RPMI8226 (cell line): ENCODE measurements around the gene SEC23B.
A peak's percentile ranks its signal among the peaks of the same experiment; 100 is the strongest.
"Not testable (repeated sequence)": the region's sequence is repeated elsewhere in the genome, so short reads cannot be mapped to it uniquely, and the experiment has no call there.

ENCODE experiments used
- DNase-seq: peaks from one replicate; pipeline ENCODE4 v3.0.0-alpha.2; 2015

The SEC23B gene

DNA sequence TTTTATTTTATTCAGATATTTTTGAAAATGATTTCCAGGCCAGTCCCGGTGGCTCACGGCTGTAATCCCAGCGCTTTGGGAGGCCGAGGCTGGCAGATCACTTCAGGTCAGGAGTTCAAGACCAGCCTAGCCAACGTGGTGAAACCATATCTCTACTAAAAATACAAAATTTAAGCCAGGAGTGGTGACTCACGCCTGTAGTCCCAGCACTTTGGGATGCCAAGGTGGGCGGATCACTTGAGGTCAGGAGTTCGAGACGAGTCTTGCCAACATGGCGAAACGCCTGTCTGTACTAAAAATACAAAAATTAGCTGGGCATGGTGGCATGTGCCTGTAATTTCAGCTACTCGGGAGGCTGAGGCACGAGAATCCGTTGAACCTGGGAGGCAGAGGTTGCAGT is 19.0 kb downstream of the SEC23B start:
- DNase-seq, result not testable (repeated sequence)

DNA sequence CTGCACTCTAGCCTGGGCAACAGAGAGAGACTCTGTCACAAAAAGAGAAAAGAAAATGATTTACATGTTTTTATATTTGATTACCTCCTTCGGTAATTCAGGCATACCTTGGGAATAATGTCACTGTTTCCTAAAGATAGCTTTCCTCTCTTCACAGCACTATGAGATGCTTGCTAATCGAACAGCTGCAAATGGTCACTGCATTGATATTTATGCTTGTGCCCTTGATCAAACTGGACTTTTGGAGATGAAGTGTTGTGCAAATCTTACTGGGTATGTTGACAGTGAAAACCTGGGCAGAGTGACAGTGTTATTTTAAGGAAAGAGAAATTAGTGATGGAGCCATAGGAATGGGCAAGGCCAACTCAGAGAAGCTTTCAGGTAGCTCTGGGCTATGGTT is 19.6 kb downstream of the SEC23B start:
- DNase-seq, result no peak

DNA sequence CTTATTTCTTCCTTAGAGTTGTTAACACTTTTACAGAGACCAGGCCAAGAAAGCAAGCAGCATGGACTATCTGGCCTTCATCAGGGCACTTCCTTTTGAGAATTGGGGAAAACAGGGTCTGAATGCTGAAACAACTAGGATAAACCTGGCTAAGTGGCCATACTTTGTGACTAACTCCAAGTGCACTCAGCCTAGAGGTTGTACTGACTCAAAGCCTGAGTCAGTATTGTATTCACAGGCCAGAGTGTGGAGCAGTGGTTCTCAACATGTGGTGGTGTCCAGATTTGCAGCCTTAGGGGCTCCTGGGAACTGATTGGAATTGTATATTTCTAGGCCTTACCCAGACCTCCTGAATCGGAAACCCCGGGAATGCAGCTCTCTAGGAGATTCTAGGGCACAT is 20.1 kb downstream of the SEC23B start:
- no peak for DNase-seq

DNA sequence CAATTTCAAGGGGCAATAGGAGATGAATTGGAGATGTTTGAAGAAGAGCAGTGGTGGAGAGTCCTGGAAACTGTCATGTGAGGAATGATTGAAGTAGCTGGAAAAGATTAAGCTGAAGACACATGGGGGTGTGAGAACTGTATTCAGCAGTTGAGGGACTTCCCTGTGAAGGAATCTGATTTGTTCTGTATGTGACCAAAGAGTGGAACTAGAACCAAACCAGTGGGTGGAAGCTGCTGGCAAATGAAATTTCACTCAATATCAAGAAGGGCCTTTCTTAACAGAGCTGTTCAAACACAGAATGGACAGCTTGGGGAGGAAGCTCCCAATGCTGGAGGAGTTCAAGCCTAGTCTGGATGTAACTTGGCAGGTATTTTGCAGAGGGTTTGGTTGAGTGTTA is 21.3 kb downstream of the SEC23B start:
- DNase-seq, result no peak

DNA sequence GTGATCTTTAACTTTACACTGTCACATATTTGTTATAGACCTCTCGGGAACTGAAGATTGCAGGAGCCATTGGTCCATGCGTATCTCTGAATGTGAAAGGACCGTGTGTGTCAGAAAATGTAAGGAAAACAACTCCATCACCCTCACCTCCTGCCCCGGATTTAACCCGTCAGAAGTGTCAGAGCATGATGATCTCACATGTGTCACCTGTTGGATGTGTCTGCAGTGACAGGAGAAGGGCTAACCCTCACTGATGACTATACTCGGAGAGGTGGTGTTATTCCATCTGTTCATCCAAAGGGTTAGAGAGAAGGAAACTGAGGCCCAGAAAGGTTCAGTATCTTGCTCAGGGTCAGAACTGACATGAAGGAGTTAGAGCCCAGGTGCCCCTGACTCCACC is 24.9 kb downstream of the SEC23B start:
- no peak for DNase-seq

DNA sequence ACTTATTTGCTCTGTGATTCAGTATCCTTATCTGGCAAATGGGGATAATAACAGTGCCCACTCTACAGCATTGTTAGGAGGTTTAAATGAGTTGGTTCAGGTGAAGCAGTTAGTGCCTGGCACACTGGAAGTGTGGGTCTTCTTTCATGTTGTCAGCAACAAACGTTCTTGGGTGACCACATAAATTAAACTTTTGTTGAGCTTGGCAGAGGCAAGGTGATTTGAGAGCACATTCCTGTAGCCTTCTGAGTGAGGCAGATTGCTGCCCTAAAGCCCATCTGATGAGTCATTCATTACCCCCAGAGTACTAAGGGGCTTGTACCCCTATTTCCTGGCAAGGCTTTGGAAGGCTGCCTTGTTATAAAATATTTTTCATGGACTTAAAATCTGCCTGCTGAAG is 25.8 kb downstream of the SEC23B start:
- no peak for DNase-seq

DNA sequence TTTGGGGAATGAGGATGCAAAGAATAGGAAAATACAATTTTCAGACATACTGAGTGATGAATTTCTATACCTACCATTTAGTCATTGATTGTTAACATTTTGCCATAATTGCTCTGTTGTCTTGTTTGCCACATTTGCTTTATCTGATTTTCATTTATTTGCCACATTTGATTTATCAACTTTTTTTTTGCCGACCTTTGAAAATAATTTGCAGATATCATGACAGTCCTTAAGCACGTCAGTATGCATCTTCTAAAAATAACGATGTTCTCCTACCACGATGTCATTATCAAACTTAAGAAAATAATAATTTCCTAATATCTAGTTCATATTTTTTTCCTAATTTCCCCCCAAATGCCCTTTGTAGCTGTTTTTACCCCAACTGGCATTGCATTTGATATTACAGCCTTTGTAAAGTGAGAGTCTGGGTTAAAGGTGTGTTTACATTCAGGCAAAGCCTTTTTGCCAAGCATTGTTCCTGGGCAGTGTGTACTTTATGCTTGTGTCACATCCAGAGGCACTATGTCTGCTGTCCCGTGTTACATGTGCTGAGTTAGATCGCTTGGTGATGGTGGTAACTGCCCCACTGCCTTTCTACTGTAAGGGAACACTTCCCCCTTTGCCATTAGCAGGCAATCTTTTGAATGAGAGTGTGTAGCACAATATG is 26.4 kb downstream of the SEC23B start:
- DNase-seq, result no peak

DNA sequence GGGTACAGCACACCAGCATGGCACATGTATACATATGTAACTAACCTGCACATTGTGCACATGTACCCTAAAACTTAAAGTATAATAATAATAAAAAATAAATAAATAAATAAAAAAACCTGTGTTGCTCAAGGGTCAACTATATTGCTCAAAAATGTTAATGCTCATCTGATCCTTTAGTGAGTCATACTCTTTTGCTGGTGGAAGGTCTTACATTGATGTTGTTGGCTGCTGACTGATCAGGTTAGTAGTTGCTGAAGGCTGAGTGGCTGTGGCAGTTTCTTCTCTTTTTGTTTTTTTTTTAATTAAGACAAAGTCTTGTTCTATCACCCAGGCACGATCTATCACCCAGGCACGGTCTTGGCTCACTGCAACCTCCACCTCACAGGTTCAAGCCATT is 29.9 kb downstream of the SEC23B start:
- no peak for DNase-seq

DNA sequence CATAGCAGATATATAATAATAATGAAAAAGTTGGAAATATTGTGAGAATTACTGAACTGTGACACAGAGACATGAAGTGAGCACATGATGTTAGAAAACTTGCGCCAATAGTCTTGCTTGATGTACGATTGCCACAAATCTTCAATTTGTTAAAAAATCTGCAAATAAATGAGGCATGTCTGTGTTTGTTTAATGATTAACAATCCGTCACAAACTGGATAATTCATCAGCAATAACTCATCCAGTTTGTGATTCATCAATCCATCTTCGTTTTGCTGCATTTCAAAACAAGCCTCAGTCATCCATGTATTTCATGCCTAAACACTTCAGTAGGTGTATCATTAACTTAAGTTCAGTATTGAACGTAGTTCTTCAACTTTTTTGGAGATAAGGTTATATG is 34.0 kb downstream of the SEC23B start:
- no peak for DNase-seq

DNA sequence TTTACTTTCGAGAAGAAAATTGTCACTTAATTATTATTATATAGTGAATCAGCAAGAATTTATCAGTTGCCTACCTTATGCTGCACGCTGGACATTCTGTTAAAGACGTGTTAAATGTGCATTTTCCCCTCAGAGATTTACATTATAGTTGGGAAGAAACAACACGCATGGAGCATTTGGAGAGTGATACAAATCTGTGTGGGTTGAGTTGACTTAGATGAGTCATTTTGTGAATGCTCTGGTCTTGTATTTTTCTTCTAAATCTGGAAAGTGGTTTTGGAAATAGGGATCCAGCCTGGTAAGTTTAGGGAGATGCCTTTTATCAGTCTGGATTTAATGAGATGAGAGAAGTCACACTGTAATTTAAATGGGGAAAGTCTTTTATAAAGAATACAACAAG is 35.5 kb downstream of the SEC23B start:
- DNase-seq, result no peak

DNA sequence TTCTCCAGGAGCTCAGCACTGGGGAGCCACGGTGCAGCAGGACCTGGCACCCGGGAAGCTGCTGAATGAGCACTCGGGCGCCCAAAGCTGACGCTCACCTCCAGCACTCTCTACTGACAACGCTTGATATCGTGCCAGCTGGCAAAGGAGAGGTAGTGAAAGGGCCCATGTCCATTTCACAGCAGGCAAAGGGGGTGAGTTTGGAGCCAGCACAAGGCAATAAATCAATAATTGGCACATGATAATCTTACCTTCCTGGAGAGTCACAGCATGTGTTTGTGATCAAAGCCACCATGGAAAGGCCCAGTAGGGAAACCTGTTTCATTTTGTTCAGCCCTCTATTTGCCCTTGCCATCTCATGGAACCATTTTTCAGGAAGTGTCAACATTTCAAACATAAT is 36.2 kb downstream of the SEC23B start:
- DNase-seq, result no peak

DNA sequence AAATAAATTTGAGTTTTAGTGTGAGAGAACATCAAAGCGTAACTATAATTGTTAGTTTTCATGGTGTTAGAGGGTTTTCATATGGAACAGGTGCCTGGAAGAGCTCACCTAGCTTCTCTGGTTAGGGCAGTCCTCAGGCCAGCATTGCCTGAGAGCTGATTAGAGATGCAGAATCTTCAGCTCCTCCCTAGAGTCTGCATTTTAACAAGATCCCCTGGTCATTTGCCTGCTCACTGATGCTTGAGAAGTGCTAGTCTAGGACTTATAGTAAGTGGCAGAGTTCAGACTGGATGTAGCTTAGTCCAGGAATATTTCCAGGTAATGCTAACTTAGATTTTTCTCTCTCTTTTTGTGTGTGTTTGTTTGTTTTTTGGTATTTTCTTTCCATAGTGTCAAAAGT is 37.8 kb downstream of the SEC23B start:
- DNase-seq, result no peak

DNA sequence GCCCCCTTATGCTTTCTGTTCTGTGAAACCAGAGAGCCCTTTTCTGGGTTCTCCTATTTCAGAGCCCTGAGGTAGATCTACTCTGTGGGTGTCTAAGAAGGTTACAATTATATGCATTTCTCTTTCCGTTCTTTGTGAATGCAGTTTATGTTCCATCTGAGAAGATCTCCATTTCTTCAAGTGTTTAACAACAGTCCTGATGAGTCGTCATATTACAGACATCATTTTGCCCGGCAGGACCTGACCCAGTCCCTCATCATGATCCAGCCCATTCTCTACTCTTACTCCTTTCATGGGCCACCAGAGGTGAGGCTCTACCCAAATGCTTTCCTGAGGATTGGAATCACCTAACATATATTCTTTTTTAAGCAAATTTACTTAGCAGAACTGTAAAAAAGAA is 40.7 kb downstream of the SEC23B start:
- DNase-seq, result no peak

DNA sequence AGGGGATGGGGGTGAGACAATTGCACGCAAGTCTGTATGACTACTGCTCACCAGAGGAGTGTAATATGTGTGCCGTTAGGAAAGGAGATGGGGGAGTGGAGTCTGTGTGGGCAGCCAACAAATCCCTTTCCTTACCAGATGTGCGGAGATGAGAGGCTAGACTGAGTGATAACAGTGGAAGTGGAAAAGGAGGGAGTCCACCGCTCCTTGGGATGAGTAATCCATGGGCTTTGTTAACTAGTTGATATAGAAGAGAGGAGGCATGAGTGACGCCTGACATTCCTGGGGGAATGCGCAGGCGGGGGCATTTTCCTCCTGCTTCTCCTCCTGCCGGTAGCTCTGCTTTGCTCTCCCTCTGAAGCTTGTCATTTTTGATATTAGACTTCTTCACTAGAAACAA is 46.0 kb downstream of the SEC23B start:
- DNase-seq, result no peak

DNA sequence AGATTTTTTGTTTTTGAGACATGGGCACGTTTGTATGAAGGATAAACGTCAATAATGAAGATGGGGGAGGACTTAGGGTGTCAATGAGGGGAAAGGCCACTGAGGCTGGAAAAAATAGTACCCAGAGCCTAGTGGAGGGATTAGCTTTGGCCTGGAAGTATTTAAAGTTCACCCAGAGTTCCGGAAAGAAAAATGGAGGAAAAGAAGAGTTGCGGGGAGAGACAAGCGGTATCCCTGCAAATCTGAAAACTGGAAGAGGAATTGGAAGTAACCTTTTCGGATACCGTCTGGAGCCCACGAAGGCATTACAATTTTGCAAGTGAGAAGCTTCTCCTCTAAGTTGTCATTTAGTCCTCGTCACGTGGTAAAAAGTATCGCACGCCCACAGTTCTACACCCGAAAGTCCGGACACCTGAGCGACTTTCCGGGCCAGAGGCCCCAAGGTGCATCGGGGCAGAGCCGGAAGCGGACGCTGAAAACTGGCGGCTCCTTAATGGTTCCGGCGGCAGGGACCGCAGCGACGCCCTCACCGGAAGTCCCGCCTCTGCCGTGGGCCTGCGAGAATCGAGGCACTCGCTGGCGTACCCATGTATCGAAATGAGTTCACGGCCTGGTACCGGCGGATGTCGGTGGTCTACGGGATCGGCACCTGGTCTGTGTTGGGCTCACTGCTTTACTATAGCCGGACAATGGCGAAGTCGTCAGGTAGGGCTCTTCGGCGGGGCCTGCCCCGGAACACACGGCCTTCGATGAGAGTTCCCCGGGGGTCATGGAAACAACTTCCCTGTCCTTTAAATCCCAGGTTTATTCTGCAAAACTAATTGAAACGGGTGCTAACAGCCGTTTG is 59.4 kb downstream of the SEC23B start, which contains the start of gene SMIM26:
SMIM26 (plus strand) TSS at position 541 of the 847 bp plus-strand sequence; CDS start at position 588, 47 bp downstream.
- DNase-seq, result peak; percentile 98

DNA sequence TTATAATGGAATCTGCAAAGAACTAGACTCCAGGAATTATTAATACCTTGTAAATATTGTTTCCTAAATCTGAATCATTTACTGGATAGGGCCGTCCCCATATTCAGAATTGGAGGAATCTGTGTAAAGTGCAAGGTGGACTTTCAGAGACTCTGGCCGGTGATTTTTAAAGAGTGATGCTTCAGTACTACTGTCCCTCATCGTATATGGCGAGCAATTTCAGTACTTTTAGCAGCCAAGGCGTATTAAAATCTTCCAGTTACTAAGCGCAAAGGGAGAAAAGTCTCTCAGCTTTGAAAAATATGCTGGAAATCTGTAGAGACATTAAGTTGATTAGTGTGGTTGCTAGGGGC is 60.0 kb downstream of the SEC23B start:
- no peak for DNase-seq

DNA sequence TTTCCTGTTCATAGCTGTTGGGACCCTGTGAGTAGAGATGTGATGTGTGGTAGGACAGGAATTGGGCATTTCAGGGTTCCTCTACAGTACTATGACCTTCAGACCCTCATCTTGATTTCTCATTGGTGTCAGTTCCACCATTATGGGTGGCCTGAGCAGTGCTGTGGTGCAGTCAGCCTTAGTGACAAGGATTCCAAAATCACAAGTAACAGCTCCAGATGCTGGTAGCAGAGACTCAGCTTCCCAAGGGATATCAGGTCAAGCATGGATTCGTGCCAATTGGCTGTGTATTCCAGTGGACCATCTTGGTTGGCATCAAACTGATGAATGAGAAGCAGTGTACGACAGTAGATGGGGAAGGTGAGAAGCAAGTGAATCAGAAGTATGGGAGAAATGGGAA is 63.3 kb downstream of the SEC23B start:
- DNase-seq, result no peak

DNA sequence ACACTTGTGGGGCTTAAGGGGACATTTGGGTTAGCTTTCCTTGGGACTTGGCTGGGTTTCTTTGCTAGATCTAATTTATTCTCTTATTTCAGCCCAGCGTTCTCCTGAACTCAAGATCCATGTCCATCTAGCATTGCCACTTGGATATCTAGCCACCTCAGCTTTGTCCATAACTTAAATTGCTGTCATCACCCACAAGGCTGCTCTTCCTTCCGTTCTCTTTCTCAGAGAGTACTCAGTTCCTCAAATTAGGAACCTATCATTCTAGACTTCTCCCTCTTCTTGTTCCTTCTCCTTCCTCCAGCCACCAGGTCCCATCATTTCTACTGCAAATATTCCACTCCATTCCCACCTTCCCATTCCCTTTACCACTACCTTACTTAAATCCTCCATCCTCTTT is 63.8 kb downstream of the SEC23B start:
- no peak for DNase-seq

DNA sequence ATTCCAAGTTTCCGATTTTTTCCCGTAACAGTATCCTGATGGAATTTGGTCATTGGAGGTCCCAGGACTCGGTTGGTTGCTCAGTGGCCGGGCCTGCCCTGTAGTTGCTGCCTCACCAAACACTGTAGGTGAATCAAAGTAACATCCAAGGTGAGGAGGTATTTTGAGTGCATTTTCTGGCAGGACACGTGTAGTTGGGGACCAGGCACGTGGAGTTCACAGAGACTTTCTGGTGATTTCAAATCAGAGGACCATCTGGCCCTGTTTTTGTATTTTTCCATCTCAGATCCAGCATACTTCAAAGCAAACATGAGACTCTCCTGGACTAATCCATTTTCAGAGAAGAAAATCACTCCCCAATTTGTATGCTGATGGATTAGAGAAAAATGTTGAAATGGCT is 70.2 kb downstream of the SEC23B start:
- no peak for DNase-seq

DNA sequence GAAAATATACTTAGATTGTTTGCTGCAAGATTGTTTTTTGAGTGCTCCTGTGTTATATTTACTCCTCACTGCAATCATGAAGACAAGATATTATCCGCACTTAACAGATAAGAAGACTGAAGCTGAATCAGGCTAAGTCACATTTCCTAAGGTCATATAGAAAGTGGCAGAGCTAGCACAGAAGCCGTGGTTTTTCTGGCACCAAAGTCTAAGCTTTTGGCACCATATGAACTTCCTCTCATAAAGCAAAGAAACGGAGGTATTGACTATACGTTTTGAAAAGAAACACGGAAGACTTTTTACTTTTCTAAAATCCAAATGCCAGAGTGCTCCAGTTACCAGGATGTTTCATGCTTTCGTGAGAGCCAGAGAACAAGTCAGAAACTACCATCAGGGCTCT is 70.8 kb downstream of the SEC23B start:
- no peak for DNase-seq

DNA sequence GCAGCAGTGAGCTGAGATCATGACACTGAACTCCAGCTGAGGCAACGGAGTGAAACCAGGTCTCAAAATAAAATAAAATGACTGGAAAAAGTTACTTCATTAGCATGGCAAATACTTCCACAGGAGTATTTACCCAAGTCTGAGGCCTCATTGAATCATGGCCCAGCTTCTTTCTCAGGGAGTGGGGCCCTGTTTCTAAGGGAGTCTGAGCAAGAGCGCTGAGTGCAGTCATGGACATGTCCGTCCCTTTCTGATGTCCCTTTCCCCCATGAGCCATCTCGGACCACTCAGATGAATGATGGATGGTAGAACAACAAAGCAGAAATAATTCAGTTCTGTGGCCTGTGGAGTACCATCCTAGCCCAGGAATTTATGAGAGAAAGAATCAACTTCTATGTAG is 72.3 kb downstream of the SEC23B start:
- DNase-seq, result no peak

DNA sequence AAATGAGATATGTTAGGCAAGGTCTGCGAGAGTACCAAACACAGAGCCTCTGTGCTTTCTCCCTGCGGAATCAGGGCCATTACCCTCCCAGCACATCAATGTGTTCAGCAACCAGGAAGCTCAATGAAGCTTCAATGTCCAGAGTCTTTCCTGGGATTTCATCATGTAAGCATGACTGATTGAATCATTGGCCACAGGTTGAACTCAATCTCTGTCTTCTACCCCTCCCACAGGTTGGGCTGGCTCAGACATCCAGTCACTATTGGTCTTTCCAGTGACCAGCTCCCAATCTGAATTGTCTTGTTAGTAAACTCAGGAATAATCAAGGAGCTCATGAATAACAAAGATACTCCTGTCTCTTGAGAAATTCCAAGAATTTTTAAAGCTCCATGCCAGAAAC is 77.4 kb downstream of the SEC23B start:
- DNase-seq, result no peak

DNA sequence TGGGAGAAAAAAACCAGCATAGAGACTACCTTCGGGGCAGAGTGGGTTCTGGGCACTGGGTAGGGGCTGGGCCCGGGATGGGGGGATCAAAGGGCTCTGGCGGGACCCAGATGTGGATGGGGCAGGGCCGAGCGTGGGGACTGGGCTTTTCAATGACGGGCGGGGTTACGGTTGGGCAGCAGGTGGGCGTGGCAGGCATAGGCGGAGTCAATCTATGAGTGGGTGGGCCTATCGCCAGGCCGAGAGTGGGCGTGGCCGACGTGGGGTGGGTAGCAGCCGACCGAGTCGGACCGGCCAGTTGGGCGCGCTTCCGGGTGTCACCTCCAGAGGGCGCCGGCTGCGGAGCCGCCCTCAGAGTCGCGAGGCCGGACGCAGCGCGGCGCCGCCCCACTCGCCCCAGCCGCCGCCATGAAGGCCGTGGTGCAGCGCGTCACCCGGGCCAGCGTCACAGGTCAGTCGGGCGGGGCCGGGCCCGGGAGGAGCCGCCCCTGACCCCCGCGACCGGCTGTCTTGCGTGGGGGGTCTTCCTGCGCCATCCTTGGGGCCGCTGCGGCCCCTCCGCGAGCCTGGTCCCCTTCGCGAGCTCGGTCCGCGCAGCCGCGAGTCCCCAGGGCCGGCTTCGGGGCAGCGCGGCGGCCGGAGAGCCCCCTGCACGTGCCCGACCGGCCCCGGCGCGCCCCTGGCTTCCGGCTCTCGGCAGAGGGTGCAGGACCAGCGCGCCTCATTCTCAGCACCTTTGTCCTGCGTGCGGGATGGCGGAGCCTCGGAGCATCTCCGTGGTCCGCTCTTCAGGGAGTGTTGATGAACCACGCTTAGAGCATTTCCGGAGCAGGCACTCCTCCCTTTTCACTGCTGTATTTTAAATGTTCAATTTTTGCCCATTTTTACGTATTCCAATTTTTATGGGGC is 80.2 kb downstream of the SEC23B start, which contains the start of gene DTD1:
DTD1 (plus strand) TSS at position 390 of the 909 bp plus-strand sequence; CDS start at position 409, 19 bp downstream.
- DNase-seq, result peak; percentile 93

DNA sequence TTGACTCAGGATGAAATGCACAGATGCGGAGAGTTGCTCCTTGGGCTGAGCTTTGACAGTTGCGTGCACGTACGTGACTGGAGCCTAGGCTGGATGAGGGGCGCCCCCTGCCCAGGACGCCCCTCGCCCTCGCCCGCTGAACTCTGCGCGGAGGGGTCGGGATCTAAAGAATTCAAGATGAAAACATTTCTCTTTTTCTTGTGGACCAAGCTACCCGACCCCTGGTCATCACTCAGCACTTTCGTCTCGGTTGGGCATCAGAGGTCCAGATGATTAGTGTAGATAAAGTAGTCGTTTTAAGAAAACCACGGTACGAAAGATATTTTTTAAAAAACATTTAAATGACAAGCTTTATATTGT is 80.8 kb downstream of the SEC23B start:
- no peak for DNase-seq
